IPS-20b (cell line): ENCODE data around the gene KLRC1.
"Not testable (repeated sequence)": the region's sequence is repeated elsewhere in the genome, so short reads cannot be mapped to it uniquely, and the experiment has no call there.

Experiments used
- H3K27ac ChIP-seq: one replicate; pipeline ENCODE4 v1.5.1; 2013; ENCODE audit warnings: low read length
- H3K27me3 ChIP-seq: 2 replicates; pipeline ENCODE4 v1.6.1; 2013; ENCODE audit warnings: mild to moderate bottlenecking, low read length, inconsistent platforms; ENCODE audit not compliant: insufficient read depth
- H3K36me3 ChIP-seq: 2 replicates; pipeline ENCODE4 v1.6.1; 2013; ENCODE audit warnings: low read depth, mild to moderate bottlenecking, inconsistent platforms, low read length, moderate library complexity; ENCODE audit not compliant: insufficient read depth
- H3K4me1 ChIP-seq: 2 replicates; pipeline ENCODE4 v1.6.1; 2013; ENCODE audit warnings: mild to moderate bottlenecking, control low read depth, inconsistent platforms, low read length, moderate library complexity; ENCODE audit not compliant: insufficient read depth
- H3K4me3 ChIP-seq: 2 replicates; pipeline ENCODE4 v1.5.1; 2013; ENCODE audit warnings: mild to moderate bottlenecking, low read length, inconsistent platforms
- H3K9ac ChIP-seq: 2 replicates; pipeline ENCODE4 v1.6.1; 2013; ENCODE audit warnings: low read depth, mild to moderate bottlenecking, inconsistent platforms, low read length, moderate library complexity
- H3K9me3 ChIP-seq: 2 replicates; pipeline ENCODE4 v1.6.1; 2013; ENCODE audit warnings: mild to moderate bottlenecking, low read depth, low read length, inconsistent platforms; ENCODE audit not compliant: insufficient read depth

Gene KLRC1

DNA sequence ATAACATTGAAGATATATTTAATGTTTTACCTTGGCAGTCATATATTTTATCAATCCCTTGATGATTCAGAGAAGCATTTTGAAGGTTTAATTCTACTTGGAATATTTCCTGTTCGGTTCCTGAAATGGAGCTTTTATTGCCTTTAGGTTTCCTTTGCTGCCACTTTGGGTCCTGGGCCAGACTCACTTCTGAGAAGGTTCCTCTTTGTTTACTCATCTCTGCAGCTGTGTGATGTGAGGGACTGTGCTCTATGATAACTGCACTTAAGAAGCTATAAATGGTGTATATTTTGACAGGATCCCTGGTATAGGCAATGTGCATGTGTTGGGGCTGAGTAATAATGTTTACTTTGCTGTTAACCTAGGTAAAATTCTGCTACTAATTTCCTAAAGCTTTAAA lies 32.8 kb downstream of the KLRC1 start, which contains the start of gene KLRC3:
TSS of gene KLRC3 (minus strand) at position 262 of the 400 bp plus-strand sequence. CDS start at position 217, 45 bp downstream.
- not testable (repeated sequence) for H3K4me3 ChIP-seq, H3K27ac ChIP-seq

DNA sequence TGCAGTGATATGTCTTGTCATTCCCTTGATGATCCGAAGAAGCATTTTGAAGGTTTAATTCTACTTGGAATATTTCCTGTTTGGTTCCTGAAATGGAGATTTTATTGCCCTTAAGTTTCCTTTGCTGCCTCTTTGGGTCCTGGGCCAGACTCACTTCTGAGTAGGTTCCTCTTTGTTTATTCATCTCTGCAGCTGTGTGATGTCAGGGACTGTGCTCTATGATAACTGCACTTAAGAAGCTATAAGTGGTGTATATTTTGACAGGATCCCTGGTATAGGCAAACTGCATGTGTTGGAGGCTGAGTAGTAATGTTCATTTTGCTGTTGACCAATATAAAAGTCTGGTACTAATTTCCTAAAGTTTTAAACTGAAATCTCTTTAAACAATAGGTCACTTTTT lies 43.8 kb downstream of the KLRC1 start, which contains the start of gene KLRC4:
TSS of gene KLRC4 (minus strand) at position 366 of the 400 bp plus-strand sequence. CDS start at position 184, 182 bp downstream.
- no peak within 1 kb of the TSS for H3K27ac ChIP-seq

More for the DNA sequence above, 32.8 kb downstream of the KLRC1 start, which contains the start of gene KLRC3:
- not testable (repeated sequence) for H3K9ac ChIP-seq, H3K9me3 ChIP-seq, H3K36me3 ChIP-seq, H3K4me1 ChIP-seq, H3K27me3 ChIP-seq

DNA sequence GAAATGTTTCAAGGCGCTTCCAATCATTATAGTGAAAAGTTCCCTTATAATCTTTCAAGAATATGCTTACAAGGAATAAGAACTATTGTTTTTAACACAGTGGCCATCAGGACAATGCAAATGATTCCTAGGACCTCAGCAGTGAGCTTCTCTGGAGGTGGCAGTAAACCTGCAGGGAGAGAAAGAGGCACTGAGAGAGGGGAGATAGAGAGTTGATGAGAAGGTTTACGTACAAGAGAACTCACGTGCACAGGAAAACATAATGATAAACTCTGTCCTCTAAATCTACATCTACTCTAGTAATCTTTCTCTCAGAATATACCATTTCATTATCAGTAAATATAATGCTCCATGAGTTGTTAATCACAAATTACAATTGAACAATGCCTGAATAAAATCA lies 44.3 kb downstream of the KLRC1 start:
- Histone ChIP-seq H3K9me3 (no peaks in the 10 kb centered on the region), H3K36me3 (no peaks in the 10 kb centered on the region), H3K9ac (no peak overlapping the region), H3K4me1 (no peaks in the 10 kb centered on the region), H3K27ac (no peak overlapping the region), H3K27me3 (no peaks in the 10 kb centered on the region), H3K4me3 (no peak overlapping the region)

More for the DNA sequence above, 43.8 kb downstream of the KLRC1 start, which contains the start of gene KLRC4:
- Histone ChIP-seq H3K36me3 (no peaks in the 10 kb centered on the region), H3K4me1 (no peaks in the 10 kb centered on the region), H3K27me3 (no peaks in the 10 kb centered on the region), H3K9me3 (no peaks in the 10 kb centered on the region), H3K4me3 (no peak within 1 kb of the TSS), H3K9ac (no peak within 1 kb of the TSS)

DNA sequence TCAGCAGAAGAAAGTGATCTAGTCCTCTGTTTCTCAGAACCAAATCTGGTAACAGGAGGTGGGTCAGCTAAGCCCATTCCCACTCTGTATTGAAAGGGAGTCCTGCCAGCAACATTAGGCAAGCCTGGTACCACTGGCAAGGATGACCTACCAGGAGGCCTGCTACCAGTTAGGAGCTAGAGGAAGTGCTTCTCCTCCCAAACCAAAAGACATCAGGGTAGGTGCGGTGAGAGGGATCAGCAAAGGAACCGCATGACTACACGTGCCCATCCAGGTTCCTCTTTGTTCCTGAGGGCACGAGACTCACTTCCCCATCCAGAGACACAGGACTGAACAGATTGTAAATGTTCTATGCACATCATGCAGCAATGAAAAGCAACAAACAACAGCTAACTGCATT lies 46.5 kb downstream of the KLRC1 start:
- Histone ChIP-seq H3K27ac (no peak overlapping the region), H3K9ac (no peak overlapping the region), H3K9me3 (no peaks in the 10 kb centered on the region), H3K4me3 (no peak overlapping the region), H3K36me3 (no peaks in the 10 kb centered on the region), H3K27me3 (no peaks in the 10 kb centered on the region), H3K4me1 (no peaks in the 10 kb centered on the region)

DNA sequence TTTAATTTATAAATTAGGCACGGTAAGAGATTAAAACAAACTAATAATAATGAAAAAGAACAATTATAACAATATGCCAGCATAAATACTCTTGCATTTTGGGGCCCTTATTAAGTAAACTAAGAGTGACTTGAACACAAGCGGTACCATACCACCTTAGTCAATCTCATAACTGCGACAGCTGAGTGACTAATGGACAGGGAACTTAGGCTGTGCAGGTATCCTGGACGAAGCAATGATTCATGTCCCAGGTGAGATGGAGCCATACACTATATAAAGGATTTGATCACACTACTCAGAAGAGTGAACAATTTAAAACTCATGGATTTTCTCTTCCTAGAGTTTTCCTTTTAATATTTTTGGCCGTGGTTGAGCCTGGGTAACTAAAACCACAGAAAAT lies 47.9 kb downstream of the KLRC1 start:
- H3K27ac ChIP-seq, result no peak overlapping the region
- H3K9ac ChIP-seq, result no peak overlapping the region
- no peak overlapping the region for H3K4me3 ChIP-seq
- H3K9me3 ChIP-seq, result no peaks in the 10 kb centered on the region
- no peaks in the 10 kb centered on the region for H3K4me1 ChIP-seq
- no peaks in the 10 kb centered on the region for H3K27me3 ChIP-seq
- H3K36me3 ChIP-seq, result no peaks in the 10 kb centered on the region

DNA sequence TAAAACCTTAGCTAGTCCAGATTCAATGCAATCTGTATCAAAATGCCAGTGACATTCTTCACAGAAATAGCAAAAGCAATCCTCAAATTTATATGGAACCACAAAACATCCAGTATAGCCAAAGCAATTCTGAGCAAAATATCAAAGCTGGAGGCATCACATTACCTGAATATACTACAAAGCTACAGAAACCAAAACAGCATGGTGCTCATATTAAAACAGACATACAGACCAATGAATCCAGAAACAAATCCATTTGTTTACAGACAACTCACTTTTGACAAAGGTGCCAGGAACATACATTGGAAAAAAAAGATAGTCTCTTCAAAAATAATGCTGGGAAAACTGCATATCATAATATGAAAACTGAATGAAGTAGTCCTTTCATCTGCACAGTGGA lies 48.4 kb downstream of the KLRC1 start:
- Histone ChIP-seq H3K4me1 (no peaks in the 10 kb centered on the region), H3K36me3 (no peaks in the 10 kb centered on the region), H3K9ac (no peak overlapping the region), H3K4me3 (no peak overlapping the region), H3K9me3 (no peaks in the 10 kb centered on the region), H3K27me3 (no peaks in the 10 kb centered on the region), H3K27ac (no peak overlapping the region)

DNA sequence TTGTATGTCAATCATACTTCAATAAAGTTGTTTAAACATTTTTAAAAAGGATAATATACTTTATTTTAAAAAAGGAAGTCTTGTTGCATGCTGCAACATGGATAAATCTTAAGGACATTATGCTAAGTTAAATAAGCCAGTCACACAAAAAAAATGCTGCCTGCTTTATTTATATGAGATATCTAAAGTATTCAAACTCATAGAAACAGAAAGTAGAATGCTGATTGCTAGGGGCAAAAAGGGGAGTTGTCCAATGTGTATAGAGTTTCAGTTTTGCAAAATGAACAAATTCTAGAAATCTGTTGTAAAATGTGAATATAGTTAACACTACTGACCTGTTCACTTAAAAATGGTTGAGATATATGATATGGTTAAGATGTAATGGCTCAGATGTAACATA lies 52.3 kb downstream of the KLRC1 start:
- H3K27me3 ChIP-seq, result no peaks in the 10 kb centered on the region
- no peaks in the 10 kb centered on the region for H3K36me3 ChIP-seq
- no peaks in the 10 kb centered on the region for H3K4me1 ChIP-seq
- H3K9ac ChIP-seq, result no peak overlapping the region
- H3K27ac ChIP-seq, result no peak overlapping the region
- no peaks in the 10 kb centered on the region for H3K9me3 ChIP-seq
- no peak overlapping the region for H3K4me3 ChIP-seq

DNA sequence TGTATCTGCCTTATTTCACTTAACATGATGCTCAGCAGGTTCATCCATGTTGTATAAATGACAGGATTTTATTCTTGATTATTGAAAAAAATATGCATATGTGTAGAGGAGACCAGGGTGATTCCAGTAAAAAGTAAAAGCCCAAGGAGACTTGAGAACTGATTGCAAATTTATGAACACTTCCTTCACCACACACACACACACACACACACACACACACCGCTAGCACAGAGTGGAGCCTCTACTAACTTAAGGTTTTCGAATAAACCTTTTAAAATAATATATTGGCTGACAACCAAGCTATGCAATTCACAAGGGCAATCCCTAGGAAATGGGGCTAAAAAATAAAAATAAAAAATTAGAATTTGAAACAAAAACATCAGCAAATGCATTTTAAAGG lies 55.0 kb downstream of the KLRC1 start:
- H3K9me3 ChIP-seq, result no peaks in the 10 kb centered on the region
- no peak overlapping the region for H3K9ac ChIP-seq
- no peaks in the 10 kb centered on the region for H3K36me3 ChIP-seq
- H3K4me1 ChIP-seq, result no peaks in the 10 kb centered on the region
- no peaks in the 10 kb centered on the region for H3K27me3 ChIP-seq
- no peak overlapping the region for H3K4me3 ChIP-seq
- no peak overlapping the region for H3K27ac ChIP-seq

DNA sequence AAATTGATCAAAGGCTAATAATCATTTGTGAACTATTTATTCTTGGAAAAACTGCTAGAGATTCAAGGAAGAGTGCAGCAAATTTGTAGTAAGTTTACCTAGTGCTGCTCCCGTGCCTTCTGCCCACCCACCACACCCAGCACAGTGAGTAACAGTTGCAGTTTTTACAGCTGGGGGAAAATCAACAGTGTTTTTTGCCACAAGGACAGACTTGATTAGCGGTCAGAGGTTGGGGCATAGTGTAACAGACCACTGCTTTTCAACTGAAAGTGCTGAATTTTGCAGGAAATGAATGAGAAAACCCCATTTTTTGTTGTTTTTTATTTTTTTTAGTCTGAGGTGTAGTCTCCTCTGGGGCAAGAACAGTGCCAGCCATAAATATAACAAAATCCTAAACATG lies 55.9 kb downstream of the KLRC1 start:
- no peak overlapping the region for H3K4me3 ChIP-seq

DNA sequence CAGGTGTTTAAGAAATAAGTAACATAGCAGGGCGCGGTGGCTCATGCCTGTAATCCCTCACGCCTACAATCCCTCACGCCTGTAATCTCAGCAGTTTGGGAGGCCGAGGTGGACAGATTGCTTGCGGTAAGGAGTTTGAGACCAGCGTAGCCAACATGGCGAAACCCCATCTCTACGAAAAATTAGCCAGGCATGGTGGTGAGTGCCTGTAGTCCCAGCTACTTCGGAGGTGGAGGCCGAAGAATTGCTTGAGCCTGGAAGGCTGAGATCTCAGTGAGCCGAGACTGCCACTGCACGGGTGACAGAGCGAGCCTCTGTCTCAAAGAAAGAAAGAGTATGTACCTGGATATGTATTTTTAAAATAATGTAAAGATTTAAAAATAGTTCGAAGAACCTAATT lies 57.0 kb downstream of the KLRC1 start:
- H3K36me3 ChIP-seq, H3K27ac ChIP-seq, H3K4me1 ChIP-seq, H3K9me3 ChIP-seq, H3K27me3 ChIP-seq, H3K9ac ChIP-seq, H3K4me3 ChIP-seq: not testable (repeated sequence)

More for the DNA sequence above, 55.9 kb downstream of the KLRC1 start:
- H3K9ac ChIP-seq, result no peak overlapping the region
- H3K27me3 ChIP-seq, result no peaks in the 10 kb centered on the region
- H3K27ac ChIP-seq, result no peak overlapping the region
- no peaks in the 10 kb centered on the region for H3K4me1 ChIP-seq
- no peaks in the 10 kb centered on the region for H3K36me3 ChIP-seq
- H3K9me3 ChIP-seq, result no peaks in the 10 kb centered on the region
